Kidney epithelial cell (primary cell): ENCODE results near the gene APBA1. TPM values are rescaled to one million over a fixed set of nuclear protein-coding genes. Genes with fewer than 3 reads are reported as not detected.

Experiments used
- DNase-seq: peaks from one replicate; pipeline ENCODE4 v3.0.0-alpha.2; 2010; ENCODE audit warnings: low read depth
- H3K27me3 ChIP-seq: 2 replicates; pipeline ENCODE4 v1.6.0; 2011; ENCODE audit warnings: low read length; ENCODE audit not compliant: control insufficient read depth, insufficient read depth
- H3K36me3 ChIP-seq: 2 replicates; pipeline ENCODE4 v1.5.1; 2011; ENCODE audit warnings: low read length; ENCODE audit not compliant: control insufficient read depth, insufficient read depth
- H3K4me3 ChIP-seq: 2 replicates; pipeline ENCODE4 v1.5.1; 2011; ENCODE audit warnings: low read depth, mild to moderate bottlenecking, control low read depth, low read length
- CTCF ChIP-seq: IDR thresholded peaks from 2 replicates; pipeline ENCODE4 v1.5.1; 2011; ENCODE audit warnings: mild to moderate bottlenecking, moderate library complexity, low read length, control low read depth, inconsistent platforms; ENCODE audit not compliant: insufficient read depth, poor library complexity, severe bottlenecking
- total RNA-seq: library from RNA; depleted of rRNA; stranded (reverse); fragments of >200 nt; gene quantifications from 2 replicates; pipeline ENCODE4 v1.2.3, GENCODE V29; 2015

APBA1 gene
- total RNA-seq, 1 donor from 2014 or later: 1.1 TPM

GRCh38 chr9:69571032-69571431 lies 101.1 kb downstream of the APBA1 start:
- DNase-seq: no peak
- Histone ChIP-seq H3K36me3 (no peaks in the 10 kb centered on the region), H3K27me3 (no peaks in the 10 kb centered on the region), H3K4me3 (no peak overlapping the region)
- TF ChIP-seq CTCF: no peak

- no peaks in the 10 kb centered on the region for H3K27me3 ChIP-seq
- no peak for TF ChIP-seq CTCF
These were observed 102.3 kb downstream of the APBA1 start for GRCh38 chr9:69569738-69570451.

GRCh38 chr9:69564557-69564956 lies 107.6 kb downstream of the APBA1 start:
- DNase-seq: no peak
- TF ChIP-seq CTCF: no peak
- Histone ChIP-seq H3K27me3 (no peaks in the 10 kb centered on the region), H3K36me3 (no peaks in the 10 kb centered on the region), H3K4me3 (no peak overlapping the region)

More at GRCh38 chr9:69569738-69570451, 102.3 kb downstream of the APBA1 start:
- no peaks in the 10 kb centered on the region for H3K36me3 ChIP-seq
- DNase-seq: peak; percentile 43
- no peak overlapping the region for H3K4me3 ChIP-seq

- no peak for DNase-seq
- TF ChIP-seq CTCF: no peak
- Histone ChIP-seq H3K4me3 (no peak overlapping the region), H3K36me3 (no peaks in the 10 kb centered on the region), H3K27me3 (no peaks in the 10 kb centered on the region)
These were observed 113.0 kb downstream of the APBA1 start for GRCh38 chr9:69559126-69559525.

GRCh38 chr9:69556707-69557106 lies 115.5 kb downstream of the APBA1 start:
- Histone ChIP-seq H3K4me3 (no peak overlapping the region), H3K27me3 (no peaks in the 10 kb centered on the region), H3K36me3 (no peaks in the 10 kb centered on the region)
- TF ChIP-seq CTCF: no peak
- DNase-seq: no peak

GRCh38 chr9:69555802-69556201 lies 116.4 kb downstream of the APBA1 start:
- no peak for TF ChIP-seq CTCF
- H3K36me3 ChIP-seq: no peaks in the 10 kb centered on the region
- no peak for DNase-seq
- H3K4me3 ChIP-seq: no peak overlapping the region
- no peaks in the 10 kb centered on the region for H3K27me3 ChIP-seq
